ENCODE measurements around the gene EPB41L1.

The EPB41L1 gene

GRCh38 chr20:36155991-36156390 is 1.5 kb downstream of the EPB41L1 start:
- no peak for DNase-seq

GRCh38 chr20:36157610-36158009 is 3.1 kb downstream of the EPB41L1 start:
- no peak for DNase-seq

DNA sequence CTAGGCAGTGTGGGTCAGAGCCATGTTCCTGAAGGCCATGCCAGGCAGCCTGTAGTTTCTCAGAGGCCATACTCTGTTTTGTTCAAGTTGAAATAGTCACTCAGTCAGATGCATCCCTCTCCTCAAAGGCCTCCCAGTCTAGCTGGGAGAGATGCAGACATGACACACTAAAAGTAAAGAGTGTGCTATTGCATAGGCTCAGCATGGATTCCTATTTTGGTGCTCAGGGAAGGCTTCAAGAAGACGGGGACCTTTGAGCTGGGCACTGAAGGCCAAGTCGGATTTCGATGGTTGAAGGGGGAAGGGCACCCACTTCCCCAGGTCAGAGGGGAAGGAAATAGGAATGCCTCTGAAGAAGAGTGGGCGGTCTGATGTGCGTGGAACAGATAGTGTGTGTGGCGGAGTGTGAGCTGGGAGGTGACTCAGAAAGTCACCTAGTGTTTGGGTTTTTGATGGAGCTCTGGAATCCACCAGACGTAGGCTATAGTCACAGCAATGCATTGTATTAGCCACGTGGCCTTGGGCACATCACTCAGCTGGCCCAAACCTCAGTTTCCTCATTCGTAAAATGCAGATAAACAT is 3.7 kb downstream of the EPB41L1 start:
- DNase-seq: no peak

DNA sequence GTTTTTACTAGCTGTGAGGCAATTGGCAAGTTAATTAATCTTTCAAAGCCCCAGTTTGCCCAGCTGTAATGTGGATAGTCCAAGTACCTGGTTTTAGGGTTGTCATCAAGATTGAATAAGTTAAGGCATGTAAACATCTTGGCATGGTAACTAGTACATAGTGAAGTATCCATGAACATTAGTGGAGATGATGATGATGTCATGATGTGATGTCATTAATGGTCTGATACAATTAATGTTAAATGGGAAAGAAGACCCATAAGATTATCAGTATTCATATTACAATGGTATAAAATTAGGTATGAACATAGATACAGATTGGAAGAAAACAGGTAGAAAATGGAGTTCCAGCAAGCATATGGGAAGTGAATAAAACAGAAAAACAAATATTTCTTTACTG is 5.3 kb downstream of the EPB41L1 start:
- no peak for DNase-seq

DNA sequence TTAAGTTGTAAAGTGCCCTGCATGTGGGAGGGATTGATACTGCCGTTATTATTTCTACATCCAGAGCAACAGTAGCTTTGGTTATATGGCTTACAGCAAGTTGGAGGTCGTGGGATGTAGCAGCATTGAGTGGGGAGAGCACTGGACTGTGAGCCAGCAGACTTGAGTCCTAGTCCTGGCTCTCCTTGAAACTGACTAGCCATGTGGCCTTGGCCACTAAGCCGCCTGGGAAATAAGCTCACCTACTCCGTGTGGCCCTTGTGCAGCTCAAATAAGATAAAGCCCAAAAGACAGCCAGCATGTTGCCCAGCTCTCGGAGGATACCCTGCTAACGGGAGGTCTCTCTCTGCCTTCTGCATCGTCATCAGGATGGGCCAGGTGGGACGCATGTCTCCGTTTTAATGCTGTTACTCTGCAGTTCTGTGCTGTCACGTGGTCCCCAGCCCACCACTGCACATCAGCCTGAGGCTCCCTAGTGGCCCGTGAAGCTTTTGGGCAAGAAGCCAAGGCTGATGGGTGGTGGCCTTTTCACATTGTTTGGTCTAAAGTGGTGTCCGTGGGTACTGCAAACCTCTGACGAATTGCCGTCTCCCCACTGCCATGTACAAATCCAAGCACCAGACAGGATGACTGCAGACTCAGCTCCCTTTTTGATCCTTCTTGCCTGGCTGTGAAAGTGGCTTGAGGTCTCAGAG is 7.9 kb downstream of the EPB41L1 start:
- peak; percentile 22 for DNase-seq

GRCh38 chr20:36167902-36168503 is 13.5 kb downstream of the EPB41L1 start:
- DNase-seq: peak; percentile 60

DNA sequence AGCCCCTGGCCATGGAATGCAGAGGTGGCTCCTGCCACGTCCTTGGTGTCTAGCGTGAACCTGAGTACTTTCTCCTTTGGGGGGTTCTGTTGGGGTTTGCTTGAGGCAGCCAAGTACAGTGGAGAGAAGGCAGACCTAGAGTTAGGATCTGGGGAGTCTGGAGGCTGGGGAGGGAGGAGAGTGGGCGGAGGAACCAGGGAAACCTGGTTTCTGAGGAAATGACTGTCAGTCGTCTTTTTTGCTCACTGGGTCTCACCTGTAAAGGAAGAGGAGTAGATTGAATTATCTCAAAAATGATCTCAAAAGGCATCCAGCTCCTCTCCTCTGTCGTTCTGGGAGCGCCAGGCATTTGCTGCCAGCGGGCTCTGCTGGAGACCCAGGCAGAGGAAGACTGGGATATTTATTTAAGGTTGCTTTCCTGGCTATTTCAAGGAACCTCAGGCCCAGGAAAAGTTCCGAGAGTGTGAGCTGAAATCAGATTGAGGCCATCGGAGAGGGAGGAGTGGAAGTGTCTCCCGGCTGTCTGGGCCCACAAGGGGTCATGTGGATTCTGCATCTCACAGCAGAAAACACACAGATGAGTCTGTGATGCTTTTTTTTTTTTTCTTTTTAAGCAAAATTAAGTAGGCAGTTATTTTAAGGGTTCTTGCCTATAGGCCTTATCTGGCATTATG is 16.1 kb downstream of the EPB41L1 start:
- no peak for DNase-seq

DNA sequence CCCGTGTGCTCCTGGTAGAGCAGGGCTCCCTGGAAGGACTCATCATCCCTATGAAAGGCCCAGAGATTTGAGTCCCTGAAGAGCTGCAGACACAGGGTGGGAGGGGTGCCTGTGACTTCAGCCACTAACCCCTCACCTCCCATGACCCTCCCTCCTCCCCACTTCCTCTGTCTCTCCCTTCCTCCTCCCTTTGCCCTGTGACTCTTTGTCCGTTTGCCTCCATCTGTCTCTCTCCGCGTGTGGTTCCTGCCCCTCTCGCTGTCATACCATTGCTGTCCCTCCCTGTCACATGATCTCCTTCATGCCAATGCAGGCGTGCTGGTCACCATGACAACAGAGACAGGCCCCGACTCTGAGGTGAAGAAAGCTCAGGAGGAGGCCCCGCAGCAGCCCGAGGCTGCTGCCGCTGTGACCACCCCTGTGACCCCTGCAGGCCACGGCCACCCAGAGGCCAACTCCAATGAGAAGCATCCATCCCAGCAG is 19.0 kb downstream of the EPB41L1 start:
- DNase-seq: peak; percentile 17

DNA sequence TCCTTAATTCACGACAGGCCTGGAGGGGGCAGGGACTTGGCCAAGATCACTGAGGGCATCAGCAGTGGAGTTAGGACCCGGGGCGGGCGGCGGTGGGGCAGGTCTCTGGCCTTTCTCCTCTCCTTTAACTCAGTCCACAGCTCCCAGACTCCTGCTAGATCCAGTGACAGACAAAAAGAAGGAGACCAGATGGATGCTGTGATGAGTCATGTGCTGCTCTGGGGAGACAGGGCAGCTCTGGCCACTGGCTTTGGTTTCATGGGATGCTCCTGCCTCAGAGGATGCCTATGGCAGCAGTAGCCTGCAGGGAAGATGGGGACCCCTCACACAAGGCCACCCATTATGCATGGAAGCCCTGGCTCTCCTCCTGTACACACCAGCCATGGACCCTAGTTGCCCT is 20.5 kb downstream of the EPB41L1 start:
- DNase-seq: no peak

GRCh38 chr20:36175475-36175995 is 21.0 kb downstream of the EPB41L1 start:
- DNase-seq: no peak

- no peak for DNase-seq
Measured at GRCh38 chr20:36177716-36178115, 23.2 kb downstream of the EPB41L1 start.

GRCh38 chr20:36179170-36179945 is 24.8 kb downstream of the EPB41L1 start:
- DNase-seq: no peak

GRCh38 chr20:36180323-36180722 is 25.8 kb downstream of the EPB41L1 start:
- no peak for DNase-seq

DNA sequence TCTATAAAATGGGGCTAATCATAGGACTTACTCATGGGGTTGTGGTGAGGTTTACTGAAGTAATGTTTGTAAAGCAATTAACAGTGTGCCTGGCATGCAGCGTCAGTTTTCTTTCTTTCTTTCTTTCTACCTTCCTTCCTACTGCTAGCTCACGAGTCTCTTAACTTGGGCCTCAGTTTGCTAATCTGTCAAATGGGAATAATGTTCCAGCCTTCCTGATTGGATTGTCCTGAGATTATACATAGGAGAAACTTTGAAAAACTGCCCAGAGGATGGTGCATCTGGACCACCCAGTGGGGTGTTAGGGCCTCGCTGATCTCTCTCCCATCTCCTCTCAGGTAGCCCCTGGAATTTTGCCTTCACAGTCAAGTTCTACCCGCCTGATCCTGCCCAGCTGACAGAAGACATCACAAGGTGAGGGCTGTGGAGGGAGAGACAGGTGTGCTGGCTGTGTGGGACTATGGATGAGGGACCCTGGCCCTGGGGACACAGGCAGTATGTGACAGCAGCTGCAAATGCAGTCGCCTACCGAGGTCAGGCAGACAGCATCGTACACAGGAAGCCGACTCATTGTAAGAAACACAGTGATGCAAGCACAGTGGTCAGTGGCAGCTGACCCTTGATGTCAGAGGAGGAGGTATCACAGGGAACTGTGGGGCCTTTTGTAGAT is 27.5 kb downstream of the EPB41L1 start:
- DNase-seq: peak; percentile 15

DNA sequence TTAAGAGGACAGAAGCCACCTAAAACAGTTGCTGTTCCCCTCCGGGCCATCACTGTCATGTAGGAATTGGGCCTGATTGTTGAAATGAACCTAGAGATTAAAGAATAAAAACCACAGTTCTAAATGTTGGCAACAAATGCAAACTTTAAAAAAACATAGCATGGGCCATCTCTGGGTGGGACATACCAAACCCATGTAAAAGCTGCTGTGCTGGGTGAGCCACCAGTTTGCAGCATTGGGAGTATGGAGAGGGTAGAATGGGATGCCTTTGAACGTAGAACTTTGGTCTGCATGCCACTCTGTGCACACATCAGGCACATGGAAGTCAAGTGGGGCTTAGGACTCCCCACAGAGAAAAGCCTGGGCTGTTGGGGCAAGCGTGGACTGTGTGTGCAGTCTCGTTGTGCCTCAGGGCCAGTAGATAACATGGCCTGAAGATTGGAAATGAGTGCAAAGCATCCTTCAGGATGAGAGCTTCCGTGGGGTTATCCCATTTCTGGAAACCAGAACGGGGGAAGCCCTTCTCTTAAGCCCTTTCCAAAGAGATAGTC is 28.1 kb downstream of the EPB41L1 start:
- peak; percentile 33 for DNase-seq

DNA sequence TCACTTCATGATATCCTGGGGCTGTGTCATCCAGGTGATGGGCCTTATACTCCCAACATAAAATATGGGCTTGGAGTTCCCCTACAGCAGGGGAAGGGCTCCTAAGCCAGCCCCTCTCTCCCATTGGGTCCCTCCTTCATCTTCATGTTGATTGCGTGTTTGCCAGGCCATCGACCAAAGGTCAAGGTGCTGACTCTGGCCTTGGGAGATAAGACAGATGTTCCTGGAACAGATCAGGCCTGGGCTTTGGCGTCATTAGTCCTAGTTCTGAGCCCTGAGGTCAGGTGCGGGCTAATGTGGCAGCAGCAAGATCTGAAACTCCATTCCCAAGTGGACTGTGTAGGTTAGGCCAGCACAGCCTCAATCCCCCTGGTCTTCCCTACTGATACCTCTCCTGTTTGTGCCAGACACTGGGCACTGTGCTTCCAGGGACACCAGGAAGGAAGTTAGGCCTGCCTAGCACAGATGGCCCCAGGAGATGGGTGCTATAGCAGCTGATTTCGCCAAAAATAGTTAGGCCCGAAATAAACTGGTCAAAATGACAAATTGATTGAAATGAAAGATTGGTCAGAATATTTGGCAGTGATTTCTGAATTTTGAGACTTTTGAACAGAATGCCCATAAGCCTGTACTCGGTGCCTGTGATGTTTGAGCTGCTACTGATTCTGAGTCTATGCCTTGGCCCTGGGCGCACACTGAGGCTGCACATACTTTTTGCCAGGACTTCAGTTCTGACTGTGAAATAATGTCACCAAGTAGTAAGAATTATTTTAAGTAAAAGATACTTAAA is 28.8 kb downstream of the EPB41L1 start:
- peak; percentile 64 for DNase-seq

DNA sequence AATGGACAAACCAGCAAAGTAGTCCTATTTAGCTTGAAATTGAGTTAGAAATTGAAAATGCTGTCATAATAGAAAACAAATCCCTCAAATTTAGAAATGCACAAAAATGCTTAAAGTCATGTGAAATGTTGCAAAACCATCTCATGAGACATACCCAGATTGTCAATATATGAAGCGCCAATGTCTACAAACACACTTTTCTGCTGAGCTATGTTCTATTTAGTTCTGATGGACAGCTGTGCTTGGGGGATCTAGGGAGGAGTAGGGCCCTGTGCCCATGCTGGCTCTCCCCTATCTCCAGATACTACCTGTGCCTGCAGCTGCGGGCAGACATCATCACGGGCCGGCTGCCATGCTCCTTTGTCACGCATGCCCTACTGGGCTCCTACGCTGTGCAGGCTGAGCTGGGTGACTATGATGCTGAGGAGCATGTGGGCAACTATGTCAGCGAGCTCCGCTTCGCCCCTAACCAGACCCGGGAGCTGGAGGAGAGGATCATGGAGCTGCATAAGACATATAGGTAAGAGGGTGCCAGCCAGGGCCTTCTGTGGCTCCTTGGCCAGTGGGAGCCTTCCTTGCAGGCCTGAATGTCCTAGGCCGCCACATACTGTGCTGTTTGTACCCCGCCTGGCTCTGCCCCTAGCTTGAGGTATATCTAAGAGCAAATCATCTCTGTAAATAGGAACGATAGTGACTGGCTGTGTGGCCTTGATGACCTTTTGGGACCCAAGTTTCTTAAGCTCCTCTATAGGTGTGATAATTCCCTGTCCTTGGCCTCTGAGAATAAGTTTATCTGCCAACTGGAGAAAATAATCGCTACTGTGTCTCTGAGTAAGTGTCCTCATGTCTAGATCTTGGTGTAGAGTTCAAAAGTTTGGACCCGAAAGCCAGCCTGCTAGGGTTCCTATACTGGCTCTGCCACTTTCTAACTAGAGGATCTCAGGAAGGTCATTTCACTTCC is 30.6 kb downstream of the EPB41L1 start:
- DNase-seq: no peak

- no peak for DNase-seq
Measured at GRCh38 chr20:36193977-36194712, 39.6 kb downstream of the EPB41L1 start.

- no peak for DNase-seq
Measured at GRCh38 chr20:36196676-36197075, 42.1 kb downstream of the EPB41L1 start.

Measured in DMS53 (cell line).